HepG2 (cell line): Measurements from ENCODE around the gene ABHD12. TPM values are rescaled to one million over a fixed set of nuclear protein-coding genes. Genes with fewer than 3 reads are reported as not detected.

Source experiments
- NFYC ChIP-seq: IDR thresholded peaks from 2 replicates; pipeline ENCODE4 v1.6.1; 2016; ENCODE audit warnings: missing genetic modification reagents, missing compliant biosample characterization
- ZNF577 ChIP-seq: sonication (generic); formaldehyde crosslinking; IDR thresholded peaks from 2 replicates; pipeline ENCODE4 v1.4.0; 2020; ENCODE audit warnings: mild to moderate bottlenecking, low read depth, missing genetic modification reagents, borderline replicate concordance
- ZNF605 ChIP-seq: sonication (generic); formaldehyde crosslinking; IDR thresholded peaks from 2 replicates; pipeline ENCODE4 v1.8.0; 2022; ENCODE audit warnings: mild to moderate bottlenecking, missing genetic modification reagents
- ZNF720 ChIP-seq: sonication (generic); formaldehyde crosslinking; IDR thresholded peaks from 2 replicates; pipeline ENCODE4 v1.4.0; 2020; ENCODE audit warnings: missing genetic modification reagents
- ZNF850 ChIP-seq: sonication (generic); formaldehyde crosslinking; conservative IDR thresholded peaks from 2 replicates; pipeline ENCODE4 v1.9.0; 2021; ENCODE audit warnings: mild to moderate bottlenecking, missing genetic modification reagents
- polyA plus RNA-seq, 8 experiments: library from polyadenylated mRNA; depleted of rRNA in 3 of 8; stranded (reverse) in 7 of 8; unstranded in 1 of 8; fragments of >200 nt; fragmentation: Illumina TruSeq in 4 of 8; extraction: Trizol in 4 of 8; gene quantifications; 2 replicates each; pipeline versions ENCODE4 v1.2.1 to v1.2.3, GENCODE V29; 2011 to 2016; ENCODE audit warnings: low read depth in 4 of 8, missing spikeins in 1 of 8, mixed read lengths in 1 of 8; ENCODE audit not compliant: insufficient read depth in 1 of 8
- total RNA-seq, 5 experiments: library from RNA; depleted of rRNA; stranded (reverse); fragments of >200 nt; fragmentation: Illumina TruSeq; extraction: Trizol; gene quantifications; 2 replicates each; pipeline ENCODE4 v1.2.3, GENCODE V29; 2016; ENCODE audit warnings: low read depth in 1 of 5
- TF ChIP-seq, protein P1 (sequence below): IDR thresholded peaks from 2 replicates; pipeline ENCODE4 v1.6.1; 2016; ENCODE audit warnings: low read depth, control low read depth
- TF ChIP-seq, protein P2 (sequence below), 2 experiments: IDR thresholded peaks; 2 replicates each; pipeline ENCODE4 v1.6.1; 2011 to 2012; ENCODE audit warnings: low read length in 2 of 2, borderline replicate concordance in 1 of 2, low read depth in 1 of 2, mild to moderate bottlenecking in 1 of 2, moderate library complexity in 1 of 2
- TF ChIP-seq, protein P3 (sequence below): sonication (generic); formaldehyde crosslinking; IDR thresholded peaks from 2 replicates; pipeline ENCODE4 v1.5.1; 2020; ENCODE audit warnings: mild to moderate bottlenecking, missing genetic modification reagents, moderate library complexity
- TF ChIP-seq, protein P4 (sequence below): IDR thresholded peaks from 2 replicates; pipeline ENCODE4 v1.6.1; 2018; ENCODE audit warnings: missing genetic modification reagents, mild to moderate bottlenecking, missing compliant biosample characterization

Gene ABHD12
- total and polyA plus RNA-seq, 2 of the 13 experiments (the other 11 are each of a cell fraction or from before 2014, with no cell fraction given): 23.5 to 72.1 TPM

DNA sequence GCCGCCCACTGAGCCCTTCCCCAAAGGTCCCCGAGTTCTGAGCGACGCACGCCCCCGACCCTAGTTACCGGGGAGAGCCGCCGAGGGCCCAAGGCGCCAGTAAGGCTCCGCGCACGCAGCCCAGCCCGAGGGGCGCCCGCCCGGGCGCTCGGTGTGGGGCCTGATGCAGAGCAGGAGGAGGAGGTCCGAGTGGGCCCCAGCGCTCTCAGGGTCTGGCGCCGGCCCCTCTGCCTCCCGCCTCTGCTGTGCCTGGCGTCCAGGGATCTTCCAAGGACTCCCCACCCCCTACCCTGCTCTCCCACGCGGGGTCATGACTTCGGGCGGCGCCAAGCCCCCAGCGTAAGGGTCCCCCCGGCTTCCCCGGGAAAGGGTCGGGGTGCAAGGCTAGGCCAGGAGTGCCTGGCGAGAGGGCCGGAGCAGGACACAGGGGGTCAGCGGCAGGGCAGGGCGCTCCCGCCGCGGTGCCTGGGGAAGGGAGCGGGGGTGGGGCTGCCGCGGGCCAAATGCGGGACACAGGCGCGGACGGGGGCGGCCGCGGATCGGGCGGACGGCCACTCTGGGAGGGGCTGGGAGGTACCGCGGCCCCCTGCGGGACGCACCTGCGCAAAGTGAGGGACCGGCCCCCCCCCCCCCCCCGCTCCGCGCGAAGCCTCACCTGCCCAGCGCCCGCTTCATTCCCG, 637 bp downstream of the ABHD12 start (continued):
- TF ChIP-seq, protein P1, sequence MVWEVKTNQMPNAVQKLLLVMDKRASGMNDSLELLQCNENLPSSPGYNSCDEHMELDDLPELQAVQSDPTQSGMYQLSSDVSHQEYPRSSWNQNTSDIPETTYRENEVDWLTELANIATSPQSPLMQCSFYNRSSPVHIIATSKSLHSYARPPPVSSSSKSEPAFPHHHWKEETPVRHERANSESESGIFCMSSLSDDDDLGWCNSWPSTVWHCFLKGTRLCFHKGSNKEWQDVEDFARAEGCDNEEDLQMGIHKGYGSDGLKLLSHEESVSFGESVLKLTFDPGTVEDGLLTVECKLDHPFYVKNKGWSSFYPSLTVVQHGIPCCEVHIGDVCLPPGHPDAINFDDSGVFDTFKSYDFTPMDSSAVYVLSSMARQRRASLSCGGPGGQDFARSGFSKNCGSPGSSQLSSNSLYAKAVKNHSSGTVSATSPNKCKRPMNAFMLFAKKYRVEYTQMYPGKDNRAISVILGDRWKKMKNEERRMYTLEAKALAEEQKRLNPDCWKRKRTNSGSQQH (CRISPR knock-in tag): no peak
- TF ChIP-seq ZNF577 (CRISPR knock-in tag) (no peak), ZNF720 (no peak), NFYC (no peak; the same call in 1 of the 2 replicates), ZNF605 (CRISPR knock-in tag) (peak; percentile 90), ZNF850 (peak; percentile 57; the same call in 1 of the 2 replicates)
- TF ChIP-seq, protein P2, sequence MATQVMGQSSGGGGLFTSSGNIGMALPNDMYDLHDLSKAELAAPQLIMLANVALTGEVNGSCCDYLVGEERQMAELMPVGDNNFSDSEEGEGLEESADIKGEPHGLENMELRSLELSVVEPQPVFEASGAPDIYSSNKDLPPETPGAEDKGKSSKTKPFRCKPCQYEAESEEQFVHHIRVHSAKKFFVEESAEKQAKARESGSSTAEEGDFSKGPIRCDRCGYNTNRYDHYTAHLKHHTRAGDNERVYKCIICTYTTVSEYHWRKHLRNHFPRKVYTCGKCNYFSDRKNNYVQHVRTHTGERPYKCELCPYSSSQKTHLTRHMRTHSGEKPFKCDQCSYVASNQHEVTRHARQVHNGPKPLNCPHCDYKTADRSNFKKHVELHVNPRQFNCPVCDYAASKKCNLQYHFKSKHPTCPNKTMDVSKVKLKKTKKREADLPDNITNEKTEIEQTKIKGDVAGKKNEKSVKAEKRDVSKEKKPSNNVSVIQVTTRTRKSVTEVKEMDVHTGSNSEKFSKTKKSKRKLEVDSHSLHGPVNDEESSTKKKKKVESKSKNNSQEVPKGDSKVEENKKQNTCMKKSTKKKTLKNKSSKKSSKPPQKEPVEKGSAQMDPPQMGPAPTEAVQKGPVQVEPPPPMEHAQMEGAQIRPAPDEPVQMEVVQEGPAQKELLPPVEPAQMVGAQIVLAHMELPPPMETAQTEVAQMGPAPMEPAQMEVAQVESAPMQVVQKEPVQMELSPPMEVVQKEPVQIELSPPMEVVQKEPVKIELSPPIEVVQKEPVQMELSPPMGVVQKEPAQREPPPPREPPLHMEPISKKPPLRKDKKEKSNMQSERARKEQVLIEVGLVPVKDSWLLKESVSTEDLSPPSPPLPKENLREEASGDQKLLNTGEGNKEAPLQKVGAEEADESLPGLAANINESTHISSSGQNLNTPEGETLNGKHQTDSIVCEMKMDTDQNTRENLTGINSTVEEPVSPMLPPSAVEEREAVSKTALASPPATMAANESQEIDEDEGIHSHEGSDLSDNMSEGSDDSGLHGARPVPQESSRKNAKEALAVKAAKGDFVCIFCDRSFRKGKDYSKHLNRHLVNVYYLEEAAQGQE (IDR thresholded peaks at IDR 0.05; ENCODE audit: borderline replicate concordance in 1 of 2, low read depth in 1 of 2, low read length in 2 of 2): no peak
- TF ChIP-seq, protein P3, sequence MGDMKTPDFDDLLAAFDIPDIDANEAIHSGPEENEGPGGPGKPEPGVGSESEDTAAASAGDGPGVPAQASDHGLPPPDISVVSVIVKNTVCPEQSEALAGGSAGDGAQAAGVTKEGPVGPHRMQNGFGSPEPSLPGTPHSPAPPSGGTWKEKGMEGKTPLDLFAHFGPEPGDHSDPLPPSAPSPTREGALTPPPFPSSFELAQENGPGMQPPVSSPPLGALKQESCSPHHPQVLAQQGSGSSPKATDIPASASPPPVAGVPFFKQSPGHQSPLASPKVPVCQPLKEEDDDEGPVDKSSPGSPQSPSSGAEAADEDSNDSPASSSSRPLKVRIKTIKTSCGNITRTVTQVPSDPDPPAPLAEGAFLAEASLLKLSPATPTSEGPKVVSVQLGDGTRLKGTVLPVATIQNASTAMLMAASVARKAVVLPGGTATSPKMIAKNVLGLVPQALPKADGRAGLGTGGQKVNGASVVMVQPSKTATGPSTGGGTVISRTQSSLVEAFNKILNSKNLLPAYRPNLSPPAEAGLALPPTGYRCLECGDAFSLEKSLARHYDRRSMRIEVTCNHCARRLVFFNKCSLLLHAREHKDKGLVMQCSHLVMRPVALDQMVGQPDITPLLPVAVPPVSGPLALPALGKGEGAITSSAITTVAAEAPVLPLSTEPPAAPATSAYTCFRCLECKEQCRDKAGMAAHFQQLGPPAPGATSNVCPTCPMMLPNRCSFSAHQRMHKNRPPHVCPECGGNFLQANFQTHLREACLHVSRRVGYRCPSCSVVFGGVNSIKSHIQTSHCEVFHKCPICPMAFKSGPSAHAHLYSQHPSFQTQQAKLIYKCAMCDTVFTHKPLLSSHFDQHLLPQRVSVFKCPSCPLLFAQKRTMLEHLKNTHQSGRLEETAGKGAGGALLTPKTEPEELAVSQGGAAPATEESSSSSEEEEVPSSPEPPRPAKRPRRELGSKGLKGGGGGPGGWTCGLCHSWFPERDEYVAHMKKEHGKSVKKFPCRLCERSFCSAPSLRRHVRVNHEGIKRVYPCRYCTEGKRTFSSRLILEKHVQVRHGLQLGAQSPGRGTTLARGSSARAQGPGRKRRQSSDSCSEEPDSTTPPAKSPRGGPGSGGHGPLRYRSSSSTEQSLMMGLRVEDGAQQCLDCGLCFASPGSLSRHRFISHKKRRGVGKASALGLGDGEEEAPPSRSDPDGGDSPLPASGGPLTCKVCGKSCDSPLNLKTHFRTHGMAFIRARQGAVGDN (CRISPR knock-in tag): peak; percentile 81; the same call in 1 of the 2 replicates
- TF ChIP-seq, protein P4, sequence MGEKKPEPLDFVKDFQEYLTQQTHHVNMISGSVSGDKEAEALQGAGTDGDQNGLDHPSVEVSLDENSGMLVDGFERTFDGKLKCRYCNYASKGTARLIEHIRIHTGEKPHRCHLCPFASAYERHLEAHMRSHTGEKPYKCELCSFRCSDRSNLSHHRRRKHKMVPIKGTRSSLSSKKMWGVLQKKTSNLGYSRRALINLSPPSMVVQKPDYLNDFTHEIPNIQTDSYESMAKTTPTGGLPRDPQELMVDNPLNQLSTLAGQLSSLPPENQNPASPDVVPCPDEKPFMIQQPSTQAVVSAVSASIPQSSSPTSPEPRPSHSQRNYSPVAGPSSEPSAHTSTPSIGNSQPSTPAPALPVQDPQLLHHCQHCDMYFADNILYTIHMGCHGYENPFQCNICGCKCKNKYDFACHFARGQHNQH (CRISPR knock-in tag): peak; percentile 65; the same call in 1 of the 2 replicates
